Neuronal stem cell (in vitro differentiated cells): Measurements from ENCODE around the gene PUDP.

Source experiments
- DNase-seq: peaks from one replicate; pipeline ENCODE4 v3.0.0-alpha.2; 2013; ENCODE audit warnings: low spot score
- H2AFZ ChIP-seq: one replicate; pipeline ENCODE4 v1.6.1; 2013; ENCODE audit warnings: mild to moderate bottlenecking, low read length, inconsistent platforms
- H2AK5ac ChIP-seq: 2 replicates; pipeline ENCODE4 v1.6.1; 2013; ENCODE audit warnings: low read depth, mild to moderate bottlenecking, inconsistent platforms, low read length, moderate library complexity, mixed read lengths
- H2BK120ac ChIP-seq: 2 replicates; pipeline ENCODE4 v1.6.1; 2013; ENCODE audit warnings: low read depth, mild to moderate bottlenecking, inconsistent platforms, low read length, moderate library complexity, mixed read lengths
- H2BK12ac ChIP-seq: one replicate; pipeline ENCODE4 v1.6.1; 2013; ENCODE audit warnings: low read length, inconsistent platforms
- H2BK15ac ChIP-seq: 2 replicates; pipeline ENCODE4 v1.6.1; 2013; ENCODE audit warnings: mild to moderate bottlenecking, low read length, inconsistent platforms, mixed read lengths
- H2BK5ac ChIP-seq: one replicate; pipeline ENCODE4 v1.6.1; 2013; ENCODE audit warnings: inconsistent platforms, mild to moderate bottlenecking, low read length, moderate library complexity
- H3K14ac ChIP-seq: one replicate; pipeline ENCODE4 v1.6.1; 2013; ENCODE audit warnings: low read length, inconsistent platforms
- H3K18ac ChIP-seq: 2 replicates; pipeline ENCODE4 v1.6.1; 2013; ENCODE audit warnings: low read length, inconsistent platforms
- H3K23ac ChIP-seq: 2 replicates; pipeline ENCODE4 v1.6.1; 2013; ENCODE audit warnings: low read depth, mild to moderate bottlenecking, mixed read lengths, low read length, inconsistent platforms; ENCODE audit not compliant: poor library complexity
- H3K27ac ChIP-seq: replicated peaks from 3 replicates; pipeline ENCODE4 v1.5.1; 2013; ENCODE audit warnings: low read length, inconsistent platforms
- H3K27me3 ChIP-seq, 3 experiments: 2 replicates each; pipeline ENCODE4 v1.6.1; 2013; ENCODE audit warnings: low read length in 3 of 3, mild to moderate bottlenecking in 2 of 3, inconsistent platforms in 1 of 3, low read depth in 1 of 3, mixed read lengths in 1 of 3, moderate library complexity in 1 of 3; ENCODE audit not compliant: control insufficient read depth in 3 of 3, insufficient read depth in 3 of 3
- H3K36me3 ChIP-seq, 2 donors: replicated peaks in 1 of 2; 2 replicates each; pipeline ENCODE4 v1.6.1; 2013; ENCODE audit warnings: low read length in 2 of 2; ENCODE audit not compliant: control insufficient read depth in 2 of 2, insufficient read depth in 2 of 2
- H3K4ac ChIP-seq: 2 replicates; pipeline ENCODE4 v1.6.1; 2013; ENCODE audit warnings: inconsistent platforms, mild to moderate bottlenecking, low read length, moderate library complexity
- H3K4me1 ChIP-seq, 2 donors: 1 replicate in 1 of 2; 2 replicates in 1 of 2; pipeline ENCODE4 v1.6.1; 2013; ENCODE audit warnings: low read length in 2 of 2, low read depth in 1 of 2; ENCODE audit not compliant: control insufficient read depth in 2 of 2, insufficient read depth in 1 of 2
- H3K4me2 ChIP-seq: one replicate; pipeline ENCODE4 v1.6.1; 2013; ENCODE audit warnings: mild to moderate bottlenecking, low read length, inconsistent platforms; ENCODE audit not compliant: insufficient read depth, poor library complexity, severe bottlenecking
- H3K4me3 ChIP-seq, 2 donors: 2 replicates each; pipeline ENCODE4 v1.5.1; 2013; ENCODE audit warnings: low read length in 2 of 2, mild to moderate bottlenecking in 2 of 2, inconsistent platforms in 1 of 2, moderate library complexity in 1 of 2
- H3K79me1 ChIP-seq: one replicate; pipeline ENCODE4 v1.6.1; 2013; ENCODE audit warnings: low read depth, mild to moderate bottlenecking, inconsistent platforms, low read length, moderate library complexity
- H3K9ac ChIP-seq: one replicate; pipeline ENCODE4 v1.6.1; 2013; ENCODE audit warnings: mild to moderate bottlenecking, low read depth, low read length, inconsistent platforms; ENCODE audit not compliant: poor library complexity
- H3K9me3 ChIP-seq, 2 donors: replicated peaks in 1 of 2; 2 replicates each; pipeline versions ENCODE3 to v1.6.1; 2013; ENCODE audit warnings: low read length in 2 of 2, mild to moderate bottlenecking in 2 of 2, inconsistent platforms in 1 of 2, low read depth in 1 of 2, mixed read lengths in 1 of 2, moderate library complexity in 1 of 2; ENCODE audit not compliant: control insufficient read depth in 2 of 2, insufficient read depth in 1 of 2
- H4K8ac ChIP-seq: one replicate; pipeline ENCODE4 v1.6.1; 2013; ENCODE audit warnings: low read depth, mild to moderate bottlenecking, inconsistent platforms, low read length, moderate library complexity
- H4K91ac ChIP-seq: one replicate; pipeline ENCODE4 v1.6.1; 2013; ENCODE audit warnings: low read length, low read depth, mild to moderate bottlenecking, inconsistent platforms; ENCODE audit not compliant: poor library complexity
- whole genome bisulfite sequencing, 2 donors: extraction: QIAGEN DNeasy Blood & Tissue Kit; methylation state at CpG; one replicate each; pipeline ENCODE4 v1.1.7; 2013; ENCODE audit warnings: missing lambda C conversion rate in 2 of 2, mixed read lengths in 1 of 2; ENCODE audit not compliant: insufficient read length in 2 of 2, insufficient replicate concordance in 1 of 2; ENCODE audit errors: extremely low coverage in 2 of 2; 5-methylcytosine and 5-hydroxymethylcytosine counted together

Gene PUDP

GRCh38 chrX:7156879-7157278 is 8.9 kb upstream of the PUDP start:
- WGBS, 2 donors, result no CpG with 5 or more reads among the region's 3 CpGs
- Histone ChIP-seq H3K4me3 (no peak overlapping the region), H3K27me3 (no peaks in the 10 kb centered on the region), H3K4me2 (no peak overlapping the region), H2BK15ac (no peak overlapping the region), H3K18ac (no peak overlapping the region), H2BK120ac (no peak overlapping the region), H3K14ac (no peak overlapping the region), H3K36me3 (no peaks in the 10 kb centered on the region), H3K9me3 (no peaks in the 10 kb centered on the region), H3K27ac (no peak overlapping the region), H3K4me1 (peaks cover 4 to 13% of the 10 kb centered on the region in 2 donors), H3K23ac (no peak overlapping the region), H4K91ac (no peak overlapping the region), H2BK12ac (no peak overlapping the region), H2BK5ac (no peak overlapping the region), H3K4ac (no peak overlapping the region), H2AFZ (no peak overlapping the region), H3K79me1 (no peaks in the 10 kb centered on the region), H4K8ac (no peak overlapping the region), H3K9ac (no peak overlapping the region), H2AK5ac (no peak overlapping the region)
- no peak for DNase-seq

- no CpG with 5 or more reads among the region's 1 CpG for WGBS, 2 donors
- no peak overlapping the region for H2BK12ac ChIP-seq
- H2AFZ ChIP-seq, result no peak overlapping the region
- no peaks in the 10 kb centered on the region for H3K9me3 ChIP-seq
- no peaks in the 10 kb centered on the region for H3K27me3 ChIP-seq
- H4K8ac ChIP-seq, result no peak overlapping the region
- DNase-seq, result no peak
- H3K79me1 ChIP-seq, result no peaks in the 10 kb centered on the region
- H3K18ac ChIP-seq, result no peak overlapping the region
- no peak overlapping the region for H3K9ac ChIP-seq
- H3K23ac ChIP-seq, result no peak overlapping the region
- H3K4me2 ChIP-seq, result no peak overlapping the region
- H3K27ac ChIP-seq, result no peak overlapping the region
- no peak overlapping the region for H2BK120ac ChIP-seq
- no peak overlapping the region for H3K4me3 ChIP-seq
- no peak overlapping the region for H2BK15ac ChIP-seq
- H2AK5ac ChIP-seq, result no peak overlapping the region
- no peak overlapping the region for H2BK5ac ChIP-seq
- H4K91ac ChIP-seq, result no peak overlapping the region
- no peak overlapping the region for H3K4ac ChIP-seq
- no peaks in the 10 kb centered on the region for H3K36me3 ChIP-seq
- peaks cover 4 to 13% of the 10 kb centered on the region in 2 donors for H3K4me1 ChIP-seq
- H3K14ac ChIP-seq, result no peak overlapping the region
These were observed 7.2 kb upstream of the PUDP start for GRCh38 chrX:7155163-7155562.

- H2AK5ac ChIP-seq, result no peak overlapping the region
- no peak overlapping the region for H3K4me2 ChIP-seq
- no peak overlapping the region for H3K4ac ChIP-seq
- H3K4me3 ChIP-seq, result no peak overlapping the region
- no CpG with 5 or more reads among the region's 7 CpGs for WGBS, 2 donors
- H3K14ac ChIP-seq, result no peak overlapping the region
- H3K9ac ChIP-seq, result no peak overlapping the region
- no peaks in the 10 kb centered on the region for H3K36me3 ChIP-seq
- H3K4me1 ChIP-seq, result peaks cover 4 to 8% of the 10 kb centered on the region in 2 donors
- H2AFZ ChIP-seq, result peak overlapping the region; percentile 51
- H2BK15ac ChIP-seq, result no peak overlapping the region
- H3K9me3 ChIP-seq, result no peaks in the 10 kb centered on the region
- DNase-seq, result no peak
- H3K27ac ChIP-seq, result no peak overlapping the region
- no peak overlapping the region for H4K8ac ChIP-seq
- no peak overlapping the region for H2BK120ac ChIP-seq
- H3K23ac ChIP-seq, result no peak overlapping the region
- no peak overlapping the region for H4K91ac ChIP-seq
- H3K79me1 ChIP-seq, result no peaks in the 10 kb centered on the region
- no peaks in the 10 kb centered on the region for H3K27me3 ChIP-seq
- no peak overlapping the region for H2BK5ac ChIP-seq
- H2BK12ac ChIP-seq, result no peak overlapping the region
- no peak overlapping the region for H3K18ac ChIP-seq
These were observed 6.2 kb upstream of the PUDP start for GRCh38 chrX:7154041-7154597.

DNA sequence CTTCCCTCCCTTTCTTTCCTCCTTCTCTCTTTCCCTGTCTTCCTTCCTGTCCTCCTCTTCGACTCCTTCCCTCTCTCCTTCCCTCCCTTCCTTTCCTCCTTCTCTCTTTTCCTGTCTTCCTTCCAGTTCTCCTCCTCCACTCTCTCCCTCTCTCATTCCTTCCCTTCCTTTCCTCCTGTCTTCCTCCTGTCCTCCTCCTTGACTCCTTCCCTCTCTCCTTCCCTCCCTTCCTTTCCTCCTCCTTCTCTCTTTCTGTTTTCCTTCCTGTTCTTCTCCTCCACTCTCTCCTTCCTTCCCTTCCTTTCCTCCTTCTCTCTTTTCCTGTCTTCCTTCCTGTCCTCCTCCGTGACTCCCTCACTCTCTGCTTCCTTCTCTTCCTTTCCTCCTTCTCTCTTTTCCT is 5.3 kb upstream of the PUDP start:
- Histone ChIP-seq H3K4me1 (peaks cover 2 to 6% of the 10 kb centered on the region in 2 donors), H2AFZ (no peak overlapping the region), H3K4me3 (no peak overlapping the region), H2BK5ac (no peak overlapping the region), H3K27ac (no peak overlapping the region), H3K9me3 (no peaks in the 10 kb centered on the region), H3K36me3 (no peaks in the 10 kb centered on the region), H3K23ac (no peak overlapping the region), H2BK12ac (no peak overlapping the region), H2AK5ac (no peak overlapping the region), H4K91ac (no peak overlapping the region), H3K18ac (no peak overlapping the region), H3K4me2 (no peak overlapping the region), H2BK120ac (no peak overlapping the region), H4K8ac (no peak overlapping the region), H3K79me1 (no peaks in the 10 kb centered on the region), H3K9ac (no peak overlapping the region), H2BK15ac (no peak overlapping the region), H3K14ac (no peak overlapping the region), H3K4ac (no peak overlapping the region), H3K27me3 (no peaks in the 10 kb centered on the region)
- WGBS, 2 donors, result no CpG with 5 or more reads among the region's 2 CpGs
- DNase-seq, result no peak
